22Rv1 (cell line): ENCODE results near the gene MAEA.

Experiments used
- ZFX ChIP-seq: fragments of 450-650 bp; IDR thresholded peaks from 2 replicates; pipeline ENCODE4 v1.6.1; 2017; ENCODE audit warnings: antibody characterized with exemption, borderline replicate concordance
- TF ChIP-seq, protein P1 (sequence below): fragments of 450-650 bp; IDR thresholded peaks from 2 replicates; pipeline ENCODE4 v1.5.1; 2017; ENCODE audit warnings: mild to moderate bottlenecking

DNA sequence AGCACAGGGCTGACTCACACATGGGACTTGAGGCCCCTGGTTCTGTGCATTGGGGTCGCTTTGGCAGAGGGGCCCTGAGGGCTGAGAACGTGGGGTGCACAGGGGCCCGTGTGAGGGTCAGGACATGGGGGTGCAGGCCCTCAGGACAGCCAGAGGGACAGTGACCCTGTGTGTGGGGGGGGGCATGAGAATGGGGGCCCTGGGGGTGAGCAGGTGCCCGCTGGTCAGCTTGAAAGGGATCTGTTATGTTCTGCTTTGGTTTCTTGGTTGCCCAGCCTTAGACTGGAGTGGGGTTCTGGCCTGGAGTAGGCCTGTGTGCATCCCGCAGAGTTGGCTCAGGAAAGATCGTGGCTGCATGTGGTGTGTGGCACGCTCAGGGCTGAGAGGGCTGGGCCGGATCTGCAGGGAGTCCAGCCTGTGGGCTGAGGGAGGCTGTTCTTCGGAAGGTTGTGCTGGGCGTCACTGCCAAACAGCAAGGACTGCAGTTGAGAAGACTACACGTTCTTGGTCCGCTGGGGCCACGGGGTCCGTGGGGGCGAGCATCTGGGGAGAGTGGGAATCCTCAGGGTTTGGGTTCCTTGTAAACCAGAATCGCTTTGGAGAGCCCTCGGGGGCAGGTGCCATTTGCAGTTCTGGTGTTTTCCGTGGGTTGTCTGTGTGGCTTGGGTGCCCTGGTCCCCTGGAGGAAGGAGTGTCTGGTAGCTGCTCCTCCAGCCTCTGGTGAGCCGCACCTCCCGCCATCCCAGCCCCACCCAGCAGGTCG, 42.1 kb downstream of the MAEA start:
- TF ChIP-seq, protein P1, sequence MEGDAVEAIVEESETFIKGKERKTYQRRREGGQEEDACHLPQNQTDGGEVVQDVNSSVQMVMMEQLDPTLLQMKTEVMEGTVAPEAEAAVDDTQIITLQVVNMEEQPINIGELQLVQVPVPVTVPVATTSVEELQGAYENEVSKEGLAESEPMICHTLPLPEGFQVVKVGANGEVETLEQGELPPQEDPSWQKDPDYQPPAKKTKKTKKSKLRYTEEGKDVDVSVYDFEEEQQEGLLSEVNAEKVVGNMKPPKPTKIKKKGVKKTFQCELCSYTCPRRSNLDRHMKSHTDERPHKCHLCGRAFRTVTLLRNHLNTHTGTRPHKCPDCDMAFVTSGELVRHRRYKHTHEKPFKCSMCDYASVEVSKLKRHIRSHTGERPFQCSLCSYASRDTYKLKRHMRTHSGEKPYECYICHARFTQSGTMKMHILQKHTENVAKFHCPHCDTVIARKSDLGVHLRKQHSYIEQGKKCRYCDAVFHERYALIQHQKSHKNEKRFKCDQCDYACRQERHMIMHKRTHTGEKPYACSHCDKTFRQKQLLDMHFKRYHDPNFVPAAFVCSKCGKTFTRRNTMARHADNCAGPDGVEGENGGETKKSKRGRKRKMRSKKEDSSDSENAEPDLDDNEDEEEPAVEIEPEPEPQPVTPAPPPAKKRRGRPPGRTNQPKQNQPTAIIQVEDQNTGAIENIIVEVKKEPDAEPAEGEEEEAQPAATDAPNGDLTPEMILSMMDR: no peak
- TF ChIP-seq ZFX: no peak
